CD4-positive, alpha-beta T cell treated with Interleukin-15 for 4 hours (primary cell): Measurements from ENCODE around the gene ANKRD52.
"Not testable (repeated sequence)": the region's sequence is repeated elsewhere in the genome, so short reads cannot be mapped to it uniquely, and the experiment has no call there.

Experiments used
- DNase-seq: peaks from one replicate; pipeline ENCODE4 v3.0.0-alpha.2; 2020; ENCODE audit warnings: low spot score

Gene ANKRD52

DNA sequence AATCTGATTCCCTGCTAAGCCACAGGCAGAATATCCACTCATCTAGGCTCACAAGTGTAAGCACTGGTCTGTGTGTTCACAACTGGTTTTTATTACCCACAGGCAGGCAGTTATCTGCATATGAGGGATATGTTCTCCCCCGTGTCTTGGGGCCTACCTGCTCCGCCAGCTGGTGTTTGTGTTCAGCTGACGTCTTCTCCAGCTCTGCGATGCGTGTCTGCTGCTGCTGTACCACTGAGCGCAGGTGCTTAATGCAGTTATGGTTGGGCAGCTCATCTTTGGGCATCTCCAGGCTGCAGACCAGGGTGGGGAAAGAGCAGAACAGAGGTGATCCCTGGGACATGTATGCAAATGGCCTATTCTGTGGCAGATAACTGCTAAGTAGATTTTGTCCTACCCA is 50.2 kb downstream of the ANKRD52 start:
- no peak for DNase-seq

- peak; percentile 31 for DNase-seq
Measured at GRCh38 chr12:56206452-56207166, 51.6 kb downstream of the ANKRD52 start.

- no peak for DNase-seq
Measured at GRCh38 chr12:56205445-56205844, 52.7 kb downstream of the ANKRD52 start.

DNA sequence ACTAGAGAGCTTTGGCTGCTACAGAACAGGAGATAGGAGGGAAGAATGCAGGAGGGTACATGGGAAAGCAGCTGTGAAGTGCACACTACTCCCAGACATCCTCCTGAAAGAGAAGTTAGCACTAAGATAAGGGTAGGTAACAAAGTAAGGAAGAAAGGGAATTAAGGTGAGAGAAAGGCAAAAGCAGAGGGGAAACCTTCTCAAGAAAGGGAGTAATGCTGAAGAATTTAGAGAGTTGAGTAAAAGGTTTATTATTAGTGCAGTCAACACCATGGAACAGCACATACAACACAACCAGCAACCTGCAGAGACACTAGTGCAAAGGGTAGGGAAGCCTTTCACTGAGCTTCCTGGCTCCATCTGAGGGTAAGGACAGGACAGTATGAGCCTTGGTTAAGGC is 53.9 kb downstream of the ANKRD52 start:
- DNase-seq = no peak

GRCh38 chr12:56202838-56203237 is 55.3 kb downstream of the ANKRD52 start:
- no peak for DNase-seq

DNA sequence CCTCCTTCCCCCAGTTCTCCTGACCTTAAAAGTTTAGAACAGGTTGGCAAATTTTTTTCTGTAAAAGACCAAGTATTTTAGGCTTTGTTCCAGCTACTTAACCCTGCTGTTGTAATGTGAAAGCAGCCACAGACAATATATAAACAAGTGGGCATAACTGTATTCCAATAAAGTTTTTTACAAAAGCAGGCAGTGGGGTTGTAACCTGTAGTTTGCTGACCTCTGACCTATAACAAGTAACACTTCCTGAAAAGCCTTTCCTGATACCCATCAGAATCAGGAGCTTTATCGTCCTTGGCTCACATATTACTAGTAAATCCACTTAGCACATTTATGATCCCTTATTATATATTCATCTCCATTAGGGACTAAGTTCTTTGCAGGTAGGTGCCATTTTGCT is 55.8 kb downstream of the ANKRD52 start:
- no peak for DNase-seq

DNA sequence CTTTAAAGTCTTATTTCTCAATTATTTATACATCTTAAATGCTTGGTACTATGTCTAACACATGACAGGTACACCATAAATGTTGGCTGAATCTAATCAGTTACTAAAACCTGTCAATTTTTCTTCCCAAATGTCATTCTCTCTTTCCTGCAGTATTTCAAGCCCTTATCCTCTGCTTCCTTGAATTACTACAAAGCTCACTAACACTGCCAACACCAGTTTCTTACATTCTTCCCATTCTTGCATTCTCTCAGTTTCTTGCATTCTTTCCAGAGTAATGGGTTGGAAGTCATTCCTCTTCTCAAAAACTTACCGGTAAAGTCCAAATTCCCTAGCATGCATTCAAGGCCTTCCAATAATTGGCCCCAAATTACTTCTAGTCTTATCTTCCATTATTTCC is 59.3 kb downstream of the ANKRD52 start:
- no peak for DNase-seq

GRCh38 chr12:56197921-56198635 is 60.1 kb downstream of the ANKRD52 start:
- no peak for DNase-seq

DNA sequence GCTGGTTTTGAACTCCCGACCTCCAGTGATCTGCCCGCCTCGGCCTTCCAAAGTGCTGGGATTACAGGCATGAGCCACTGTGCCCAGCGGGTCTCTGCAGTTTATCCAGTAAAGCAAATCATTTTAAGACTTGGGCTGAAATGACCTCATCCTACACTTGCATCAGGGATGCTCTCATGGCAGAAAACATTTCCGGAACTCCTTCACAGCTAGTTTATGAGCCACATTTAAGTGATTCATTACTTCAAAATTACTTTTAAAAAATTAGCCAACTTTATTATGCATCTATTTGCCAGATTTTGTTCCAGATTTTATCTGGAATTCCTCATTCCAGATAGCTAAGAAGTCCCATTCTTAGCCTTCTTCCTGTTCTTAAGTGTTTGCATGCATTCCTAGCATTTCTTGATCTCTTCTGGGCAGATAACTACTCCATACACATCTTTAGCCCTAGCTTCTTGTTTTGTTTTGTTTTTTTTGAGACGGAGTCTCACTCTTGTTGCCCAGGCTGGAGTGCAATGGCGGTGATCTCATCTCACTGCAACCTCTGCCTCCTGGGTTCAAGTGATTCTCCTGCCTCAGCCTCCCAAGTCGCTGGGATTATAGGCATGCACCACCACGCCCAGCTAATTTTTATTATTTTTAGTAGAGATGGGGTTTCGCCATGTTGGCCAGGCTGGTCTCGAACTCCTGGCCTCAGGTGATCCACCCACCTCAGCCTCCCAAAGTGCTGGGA is 61.2 kb downstream of the ANKRD52 start:
- DNase-seq = not testable (repeated sequence)

GRCh38 chr12:56193025-56193578 is 65.1 kb downstream of the ANKRD52 start:
- peak; percentile 84 for DNase-seq

- no peak for DNase-seq
Measured at GRCh38 chr12:56192582-56192981, 65.6 kb downstream of the ANKRD52 start.

GRCh38 chr12:56190695-56191155 is 67.5 kb downstream of the ANKRD52 start:
- no peak for DNase-seq

DNA sequence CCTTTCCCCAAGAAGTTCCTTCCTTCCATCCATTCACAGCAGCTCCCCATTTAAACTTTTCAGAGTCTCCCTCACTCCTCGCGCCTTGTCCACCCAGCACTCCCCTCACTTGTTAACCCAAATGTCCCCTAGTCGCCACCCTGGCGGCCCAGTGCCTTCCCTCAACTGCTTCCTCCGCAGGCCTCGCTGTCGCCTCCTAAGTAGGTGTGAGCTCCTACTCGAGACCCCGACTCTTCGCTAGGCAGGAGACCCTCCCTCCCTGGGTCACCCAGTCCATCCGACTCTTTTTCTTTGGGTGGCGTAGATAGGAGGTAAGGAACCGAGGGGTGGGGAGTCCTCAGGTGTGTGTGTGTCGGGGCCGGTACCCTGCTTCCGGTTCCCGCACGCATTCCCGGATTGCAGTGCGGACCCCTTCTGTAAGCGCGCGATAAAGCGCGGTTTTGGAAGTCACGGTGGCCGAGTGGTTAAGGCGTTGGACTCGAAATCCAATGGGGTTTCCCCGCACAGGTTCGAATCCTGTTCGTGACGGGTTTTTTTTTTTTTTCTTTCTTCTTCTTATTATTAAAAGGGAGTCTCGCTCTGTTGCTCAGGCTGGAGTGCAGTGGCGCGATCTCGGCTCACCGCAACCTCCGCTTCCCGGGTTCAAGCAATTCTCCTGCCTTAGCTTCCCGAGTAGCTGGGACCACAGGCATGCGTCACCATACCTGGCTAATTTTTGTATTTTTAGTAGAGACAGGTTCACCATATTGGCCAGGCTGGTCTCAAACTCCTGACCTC is 68.1 kb downstream of the ANKRD52 start:
- peak; percentile 77 for DNase-seq

DNA sequence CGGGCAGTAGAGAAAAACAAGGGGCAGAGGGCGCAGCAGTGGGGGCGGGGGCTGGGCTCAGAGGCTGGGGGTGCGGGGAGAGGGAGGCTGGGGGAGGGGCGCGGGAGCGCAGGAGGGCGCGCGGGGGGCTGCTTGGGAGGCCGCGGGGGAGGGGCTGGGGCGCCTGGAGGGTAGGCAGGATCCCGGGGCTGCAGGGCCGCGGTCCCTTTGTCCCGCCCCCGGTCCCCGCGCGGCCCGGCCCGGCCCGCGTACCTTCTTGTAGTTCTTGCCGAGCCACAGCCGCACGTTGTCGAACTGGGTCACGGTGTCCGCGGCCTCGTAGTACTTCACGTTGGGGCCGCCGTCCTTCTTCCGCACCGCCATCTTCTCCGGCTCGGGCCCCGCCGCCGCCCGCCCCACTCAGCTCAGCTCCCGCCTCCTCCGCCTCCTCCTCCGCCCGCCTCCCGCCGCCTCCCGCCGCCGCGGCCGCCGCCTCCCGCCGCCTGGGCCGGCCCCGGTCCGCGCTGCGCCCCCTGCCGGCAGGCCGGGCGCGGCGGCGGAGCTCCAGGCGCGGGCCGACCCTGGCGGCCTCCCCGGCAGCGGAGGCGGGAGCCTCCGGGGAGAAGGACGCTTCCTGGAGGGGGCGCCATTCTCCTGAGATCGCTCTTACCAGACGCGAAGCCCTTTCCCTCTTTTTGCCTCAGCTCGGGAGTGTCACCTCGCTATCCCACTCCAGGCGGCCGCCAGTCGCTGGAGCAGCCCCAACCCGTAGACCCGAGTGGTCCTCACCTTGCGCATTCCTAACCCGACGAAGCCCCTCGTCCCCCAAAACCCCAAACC is 68.9 kb downstream of the ANKRD52 start, which contains the start of gene SMARCC2:
SMARCC2 (minus strand) TSS at position 385 of the 819 bp plus-strand sequence; CDS start at position 363, 22 bp downstream.
- DNase-seq = peak; percentile 83

DNA sequence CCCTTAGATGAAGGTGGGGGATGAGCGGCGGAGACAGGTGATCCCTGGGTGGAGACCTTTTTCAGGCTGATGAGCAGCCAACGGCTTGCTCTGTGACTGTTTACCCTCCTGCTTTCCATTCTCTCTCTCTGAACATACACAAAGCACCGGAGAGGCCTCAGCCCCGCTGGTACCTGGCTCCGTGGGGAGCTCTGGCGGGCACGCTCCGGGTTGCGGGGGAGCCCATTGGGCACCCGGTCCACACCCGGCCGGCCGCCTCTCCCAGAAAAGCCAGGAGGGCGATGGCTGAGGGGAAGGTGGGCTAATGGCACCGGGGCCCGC is 69.4 kb downstream of the ANKRD52 start:
- no peak for DNase-seq

DNA sequence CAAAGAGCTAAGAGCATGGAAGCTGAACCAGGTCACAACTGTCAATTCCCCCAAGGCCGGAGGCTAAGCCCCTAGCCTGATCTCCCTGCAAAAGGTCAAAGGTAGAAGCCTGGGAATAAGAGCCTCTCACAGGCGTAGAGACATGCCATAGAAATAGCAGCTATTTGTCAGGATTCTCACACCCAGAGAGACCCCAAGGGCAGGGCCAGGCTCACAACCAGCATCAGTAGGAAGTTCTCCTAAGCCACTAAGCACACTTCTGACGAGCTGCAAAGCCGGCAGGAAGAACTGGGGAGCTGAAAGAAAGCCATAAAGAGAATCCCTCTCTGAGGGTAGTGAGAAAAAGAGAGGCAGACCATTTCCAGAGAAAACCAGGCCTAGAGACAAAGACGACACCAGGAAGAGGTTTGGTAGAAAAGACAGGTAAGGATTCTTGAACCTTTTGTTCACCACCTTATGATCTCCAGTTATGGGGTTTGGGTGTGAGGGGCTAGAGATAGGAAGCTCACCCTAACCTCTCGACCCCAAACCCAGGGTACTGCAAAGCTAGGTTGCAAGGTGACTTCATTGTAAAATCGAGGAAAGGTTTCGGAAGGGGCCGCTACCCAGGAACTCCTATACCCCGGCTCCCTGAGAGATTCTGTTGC is 69.9 kb downstream of the ANKRD52 start:
- DNase-seq = no peak
